Measurements from ENCODE around the gene RXRG.

The RXRG gene

DNA sequence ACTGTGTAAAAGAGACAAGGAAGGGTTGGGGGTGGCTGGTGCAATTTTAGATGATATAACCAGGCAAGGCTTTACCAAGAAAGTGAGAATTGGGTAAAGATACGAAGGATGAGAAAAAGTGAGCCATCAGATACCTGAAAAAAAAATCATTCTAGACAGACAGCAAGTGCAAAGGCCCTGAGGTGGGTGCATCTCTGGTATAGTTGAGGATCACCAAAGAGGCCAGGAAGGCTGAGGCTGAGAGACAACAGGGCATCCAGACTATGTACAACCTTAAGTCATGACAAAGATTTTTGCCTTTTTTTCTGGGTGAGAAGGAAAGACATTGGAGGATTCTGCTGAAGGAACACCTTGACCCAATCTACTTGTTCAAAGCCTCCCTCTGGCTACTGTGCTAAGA is 29.9 kb downstream of the RXRG start:
- DNase-seq (ENCODE audit: insufficient read length, low spot score) = no peak
- no peak for FAIRE-seq

DNA sequence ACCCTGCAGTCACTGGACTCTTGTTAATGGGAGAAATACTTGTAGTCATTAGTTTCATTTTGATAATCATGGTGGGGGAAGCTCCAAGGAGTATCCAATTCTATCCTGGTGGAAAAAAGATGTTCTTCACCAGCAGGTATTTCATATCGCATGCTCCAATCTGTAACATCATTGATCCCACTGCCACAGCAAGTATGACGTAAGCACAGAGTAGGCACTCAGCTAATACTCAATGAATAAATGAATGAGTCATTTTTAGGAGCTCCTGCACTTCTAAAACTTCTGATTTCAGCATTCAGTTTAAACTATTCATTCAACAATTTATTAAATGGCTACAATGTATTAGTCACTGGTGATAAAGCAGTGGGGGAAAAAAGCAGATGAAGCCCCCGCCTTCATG is 30.3 kb downstream of the RXRG start:
- DNase-seq (ENCODE audit: insufficient read length, low spot score) (no peak), FAIRE-seq (no peak)

DNA sequence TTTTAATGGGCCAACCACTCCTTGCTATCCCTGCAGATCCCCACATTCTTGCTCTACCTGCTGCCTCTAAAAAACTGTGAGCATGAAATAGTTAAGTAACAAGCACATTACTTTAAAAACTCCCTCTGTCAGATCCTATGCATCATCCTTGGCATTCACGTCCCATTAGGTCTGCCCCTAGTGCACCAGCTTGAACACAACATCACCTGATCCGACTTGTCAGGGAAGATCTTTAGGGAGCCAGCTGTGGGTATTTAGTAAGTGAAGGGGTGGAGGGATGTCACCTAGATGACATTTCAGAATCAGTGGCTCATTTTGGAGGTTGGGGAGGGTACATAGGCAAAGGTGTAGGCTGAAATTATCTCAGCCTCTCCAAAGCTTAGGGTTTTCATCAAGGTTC is 33.5 kb downstream of the RXRG start:
- no peak for FAIRE-seq
- DNase-seq (ENCODE audit: insufficient read length, low spot score) = no peak

DNA sequence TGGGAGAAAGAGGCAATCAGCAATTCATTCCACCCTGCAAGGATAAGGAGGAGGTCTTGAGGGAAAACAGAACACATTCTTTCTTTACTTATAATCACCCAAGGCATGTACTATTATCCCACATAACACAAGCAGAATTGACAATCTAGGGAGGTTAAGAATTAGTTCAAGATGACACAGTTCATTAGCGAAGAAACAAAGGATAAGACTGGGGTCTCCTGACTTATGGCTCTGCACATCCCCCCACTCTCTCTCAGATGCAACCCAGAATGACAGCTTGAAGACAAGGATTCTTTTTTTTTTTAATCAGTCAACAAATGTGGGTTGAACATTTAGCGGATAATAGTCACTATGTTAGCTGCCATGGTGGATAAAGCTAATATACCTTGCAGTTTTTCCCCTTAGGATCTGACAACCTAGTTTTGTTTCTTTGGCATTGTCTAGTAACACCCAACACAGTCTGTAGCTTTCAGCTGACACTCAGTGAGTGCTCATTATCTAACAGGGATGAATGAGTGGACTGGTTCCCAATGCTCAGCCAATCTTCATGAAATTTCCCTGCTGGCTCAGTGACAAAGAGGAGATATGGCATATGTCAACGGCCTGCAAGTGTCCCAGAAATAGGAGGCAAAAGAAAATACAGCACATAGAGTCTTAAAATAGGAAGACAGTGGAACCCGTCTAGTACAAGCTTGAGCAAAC is 35.1 kb downstream of the RXRG start:
- no peak for DNase-seq (ENCODE audit: insufficient read length, low spot score)
- no peak for FAIRE-seq

DNA sequence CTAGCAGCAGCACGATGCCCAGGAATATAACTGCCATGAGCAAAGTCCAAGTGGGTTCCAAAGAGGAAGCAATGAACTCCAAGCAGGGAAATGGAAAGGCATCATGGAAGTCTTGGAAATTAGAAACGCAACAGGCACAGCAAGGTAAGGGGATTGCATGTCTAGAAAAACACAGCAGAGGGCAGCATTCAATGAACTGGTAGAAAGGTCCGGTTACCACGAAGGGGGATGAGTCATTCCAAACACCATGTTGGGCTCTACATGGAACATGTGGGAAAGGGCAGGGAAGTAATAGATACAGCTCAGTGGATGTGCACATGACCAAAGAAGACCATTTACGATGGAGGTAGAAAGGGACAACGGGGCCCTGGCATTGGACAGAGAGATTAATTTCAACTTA is 36.4 kb downstream of the RXRG start:
- DNase-seq (ENCODE audit: insufficient read length, low spot score) (no peak), FAIRE-seq (peak; percentile 26)

DNA sequence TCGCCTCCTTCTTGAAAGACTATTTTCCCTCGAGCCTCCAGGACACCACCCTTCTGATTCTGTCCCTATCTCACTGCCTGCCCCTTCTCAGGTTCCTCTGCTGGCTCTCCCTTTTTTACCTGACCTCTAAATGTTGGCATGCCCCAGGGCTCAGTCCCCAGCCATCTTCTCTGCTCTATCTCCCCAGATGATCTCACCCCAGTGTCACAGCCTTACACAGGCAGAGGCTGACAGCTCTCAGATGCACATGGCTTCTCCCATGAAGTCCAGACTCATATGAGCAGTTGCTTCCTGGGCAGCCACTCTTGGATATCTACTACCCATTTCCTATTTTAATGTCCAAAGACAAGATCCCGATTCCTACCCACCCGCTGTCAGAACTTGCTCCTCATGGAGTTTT is 37.5 kb downstream of the RXRG start:
- FAIRE-seq = no peak
- no peak for DNase-seq (ENCODE audit: insufficient read length, low spot score)

DNA sequence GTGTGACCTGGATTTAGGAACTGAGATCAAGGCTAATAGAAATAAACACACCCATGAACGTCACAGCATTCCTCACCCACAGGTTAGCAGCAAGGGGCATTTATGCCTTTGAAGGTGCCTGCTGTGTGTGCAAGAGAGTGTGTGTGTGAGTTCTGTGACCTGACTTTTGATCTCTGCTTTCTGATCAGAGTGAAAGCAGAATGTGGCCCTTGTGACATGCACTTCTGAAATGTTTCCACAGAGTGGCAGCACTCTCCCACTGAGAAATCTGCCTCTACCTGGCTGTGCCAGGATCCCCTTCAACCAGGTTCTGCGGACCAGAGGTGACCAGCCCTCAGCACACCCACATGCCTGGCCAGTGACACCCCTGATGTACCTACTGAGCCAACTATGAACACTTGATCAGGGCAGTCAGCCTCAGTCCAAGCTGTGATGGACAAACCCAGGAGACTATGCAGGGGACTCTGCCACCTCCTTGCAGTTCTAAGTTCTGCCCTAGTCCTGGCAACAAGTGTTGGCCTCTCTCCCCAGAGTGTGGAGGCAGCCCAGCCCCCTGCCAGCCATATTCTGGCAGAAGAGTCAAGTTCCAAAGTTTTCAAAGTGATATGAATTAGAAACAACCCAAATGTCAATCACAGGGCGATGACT is 41.0 kb downstream of the RXRG start:
- FAIRE-seq (peak; percentile 47), DNase-seq (ENCODE audit: insufficient read length, low spot score) (peak; percentile 14)

DNA sequence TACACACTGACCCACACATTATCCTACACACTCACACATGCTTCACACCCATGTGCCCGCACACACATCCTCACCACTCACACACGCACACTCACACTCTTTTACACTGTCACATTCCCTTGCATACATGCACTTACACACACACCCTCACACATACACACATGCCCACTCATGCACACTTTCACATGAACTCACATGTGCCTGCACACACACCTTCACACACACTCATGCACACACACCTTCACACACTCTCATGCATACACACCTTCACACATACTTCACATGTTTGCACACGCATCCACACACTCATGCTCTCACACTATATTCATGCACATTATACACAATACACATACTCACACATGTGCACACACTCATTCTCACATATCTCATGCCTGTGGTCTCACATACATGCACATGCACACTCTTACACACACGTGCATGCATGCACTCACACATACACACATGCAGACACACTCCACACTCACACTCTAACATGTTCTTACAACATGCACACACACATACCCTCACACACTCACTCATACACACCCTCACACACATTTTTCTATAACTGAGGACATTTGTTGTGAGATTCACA is 42.3 kb downstream of the RXRG start:
- no peak for FAIRE-seq
- no peak for DNase-seq (ENCODE audit: insufficient read length, low spot score)

DNA sequence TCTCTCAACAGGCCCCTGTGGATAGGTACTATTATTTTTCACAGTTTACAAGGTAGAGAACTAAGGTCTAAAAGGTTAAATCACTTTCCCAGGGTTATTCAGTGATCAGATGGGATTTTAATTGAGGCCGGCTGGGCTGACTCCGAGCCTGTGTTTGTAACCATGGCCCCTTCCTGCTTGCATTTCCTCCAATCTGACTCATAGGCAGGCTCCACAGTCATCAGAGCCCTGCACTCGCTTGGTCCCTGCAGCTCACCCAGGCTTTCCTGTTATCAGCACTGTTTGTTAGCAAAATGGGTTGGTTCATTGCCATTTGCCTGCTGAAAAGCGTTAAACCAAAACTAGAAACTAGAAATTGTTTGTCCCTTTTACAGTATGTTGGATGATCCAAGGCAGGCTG is 47.0 kb downstream of the RXRG start:
- DNase-seq (ENCODE audit: insufficient read length, low spot score) (no peak), FAIRE-seq (no peak)

DNA sequence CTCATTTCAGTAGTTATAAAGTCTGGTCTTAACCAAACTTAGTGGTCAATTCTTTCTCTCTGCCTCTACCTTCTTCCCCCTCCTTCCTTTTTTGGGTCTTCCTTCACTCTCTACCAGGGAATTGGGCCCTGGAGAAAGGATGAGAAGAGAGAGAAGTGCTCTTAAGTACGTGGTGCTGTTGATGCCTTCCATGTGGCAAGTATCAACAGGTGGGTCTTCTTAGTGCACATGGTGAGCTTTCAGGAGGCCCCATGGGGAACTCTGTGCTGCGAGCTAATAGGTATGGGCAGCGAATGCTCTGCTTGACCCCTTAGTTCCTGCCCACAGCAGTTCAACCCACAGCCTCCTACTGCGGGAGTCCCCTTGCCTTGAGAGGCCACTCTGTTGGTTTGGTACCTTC is 49.0 kb downstream of the RXRG start:
- FAIRE-seq (no peak), DNase-seq (ENCODE audit: insufficient read length, low spot score) (no peak)

DNA sequence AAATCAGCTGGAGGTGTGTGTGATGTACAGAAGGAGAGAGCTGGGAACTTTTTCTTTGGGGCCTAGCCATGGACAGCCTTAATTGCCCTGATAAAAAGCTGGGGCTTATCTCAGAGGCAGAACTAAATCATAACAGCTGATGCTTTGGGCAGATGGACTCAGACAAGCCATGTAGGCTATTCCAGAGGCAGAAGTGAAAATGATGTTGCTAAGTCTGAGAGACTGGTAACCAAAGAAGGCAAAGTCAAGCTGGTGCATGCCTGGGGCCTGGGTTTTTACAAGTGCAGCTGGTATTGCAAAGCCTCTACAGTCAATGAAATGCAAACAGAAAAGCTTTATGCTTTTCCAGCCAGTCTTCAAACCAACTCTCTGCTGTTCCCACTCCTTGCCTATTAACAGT is 49.4 kb downstream of the RXRG start:
- no peak for DNase-seq (ENCODE audit: insufficient read length, low spot score)
- FAIRE-seq = no peak

DNA sequence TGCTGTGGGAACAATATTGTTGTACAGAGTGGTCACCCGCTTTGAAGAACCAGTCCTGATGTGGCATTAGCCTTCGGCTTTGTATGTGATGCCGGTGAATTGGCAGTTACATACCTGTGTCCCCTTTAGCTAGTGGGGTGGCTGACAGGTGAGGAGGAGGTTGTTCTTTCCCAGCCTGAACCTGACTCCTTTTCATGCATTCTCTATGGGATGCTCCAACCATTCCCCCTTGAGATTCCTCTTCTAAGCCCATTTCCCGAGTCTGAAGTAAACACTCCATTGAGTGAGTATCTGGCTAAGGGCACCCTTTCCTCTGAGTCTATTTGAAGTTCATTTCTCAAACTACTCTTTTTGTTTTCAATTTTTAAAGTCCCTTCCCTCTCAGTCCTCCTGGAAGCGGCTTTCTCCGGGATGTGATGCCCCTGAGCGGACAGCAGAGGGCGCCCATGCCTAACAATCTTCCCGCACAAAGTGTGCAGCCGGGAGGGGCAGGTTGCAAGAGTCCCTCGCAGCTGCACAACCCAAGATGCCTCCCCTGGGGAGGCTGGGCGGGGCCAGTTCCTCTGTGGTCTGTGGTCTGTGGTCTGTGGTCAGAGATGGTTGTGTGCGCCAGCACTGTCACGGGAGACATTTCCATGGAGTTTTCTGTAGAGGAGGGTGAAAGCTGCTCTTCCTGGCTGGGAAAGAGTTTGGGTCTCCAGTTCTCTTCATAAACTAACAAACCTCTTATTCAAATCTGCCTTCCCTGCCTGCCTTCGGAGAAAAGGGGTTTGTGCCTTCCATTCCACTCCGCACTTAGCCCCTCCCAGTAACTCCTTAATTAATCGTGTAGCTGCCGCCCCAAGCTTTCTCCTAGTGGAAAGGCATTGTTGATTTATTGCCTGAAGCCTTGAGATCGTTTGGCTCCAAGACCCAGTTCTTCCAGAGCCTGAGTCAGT is 52.0 kb downstream of the RXRG start:
- peak; percentile 95 for FAIRE-seq
- DNase-seq (ENCODE audit: insufficient read length, low spot score) = peak; percentile 87

DNA sequence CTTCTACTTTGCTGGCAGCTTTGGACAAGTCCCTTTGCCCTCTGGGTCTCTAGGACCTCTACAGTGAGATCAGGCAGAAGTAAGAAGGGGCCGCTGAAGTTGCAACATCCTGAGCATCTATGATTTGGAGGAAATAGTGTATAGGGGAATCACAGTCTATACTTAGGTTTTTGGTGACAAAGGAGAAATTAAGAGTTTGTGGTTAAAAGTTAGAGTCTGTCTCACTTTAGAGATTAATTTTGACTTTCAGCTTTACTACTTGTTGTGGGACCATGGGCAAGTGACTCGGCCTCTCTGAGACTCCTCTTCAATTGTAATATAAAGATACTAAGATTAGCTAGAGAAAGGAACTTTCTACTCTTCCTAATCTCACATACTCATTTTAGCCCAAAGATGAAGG is 55.3 kb downstream of the RXRG start:
- no peak for DNase-seq (ENCODE audit: insufficient read length, low spot score)
- no peak for FAIRE-seq

DNA sequence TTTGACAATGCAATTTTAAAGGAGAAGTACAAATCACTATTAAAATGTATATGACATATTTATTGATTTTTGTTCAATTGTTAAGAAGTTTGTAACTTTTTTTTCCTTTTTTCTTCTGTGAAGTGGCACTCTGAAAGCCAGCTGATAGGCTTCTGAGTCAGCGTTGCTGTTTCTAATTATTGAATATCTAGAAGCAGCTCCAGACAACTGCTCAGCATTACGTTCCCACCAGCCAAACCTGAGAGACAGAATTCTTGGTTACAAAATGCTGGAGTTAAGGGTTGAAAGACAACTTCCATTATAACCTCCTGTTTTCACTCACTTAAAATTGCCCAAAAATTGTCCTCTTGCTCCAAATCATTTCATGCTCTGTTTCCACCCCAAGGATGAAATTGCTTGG is 57.0 kb downstream of the RXRG start:
- DNase-seq (ENCODE audit: insufficient read length, low spot score) = no peak
- FAIRE-seq = no peak

DNA sequence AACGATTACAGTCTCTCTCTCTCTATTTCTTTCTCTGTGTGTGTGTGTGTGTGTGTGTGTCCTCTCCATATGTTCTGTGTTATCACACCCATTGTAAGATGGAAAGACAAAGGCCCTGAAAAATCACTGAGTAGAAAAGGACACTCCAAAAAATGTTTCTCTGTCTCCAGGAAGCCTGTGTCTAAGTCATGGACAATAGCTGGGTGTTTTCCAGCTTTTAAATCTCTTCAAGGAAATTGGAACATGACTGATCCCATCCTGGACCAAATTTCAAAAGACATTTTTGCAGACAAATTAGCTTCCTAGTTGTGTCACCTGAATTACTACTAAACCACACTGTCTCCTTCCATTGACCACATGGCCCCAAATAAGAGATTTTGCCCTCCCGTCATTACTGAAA is 57.4 kb downstream of the RXRG start:
- DNase-seq (ENCODE audit: insufficient read length, low spot score) (no peak), FAIRE-seq (no peak)

DNA sequence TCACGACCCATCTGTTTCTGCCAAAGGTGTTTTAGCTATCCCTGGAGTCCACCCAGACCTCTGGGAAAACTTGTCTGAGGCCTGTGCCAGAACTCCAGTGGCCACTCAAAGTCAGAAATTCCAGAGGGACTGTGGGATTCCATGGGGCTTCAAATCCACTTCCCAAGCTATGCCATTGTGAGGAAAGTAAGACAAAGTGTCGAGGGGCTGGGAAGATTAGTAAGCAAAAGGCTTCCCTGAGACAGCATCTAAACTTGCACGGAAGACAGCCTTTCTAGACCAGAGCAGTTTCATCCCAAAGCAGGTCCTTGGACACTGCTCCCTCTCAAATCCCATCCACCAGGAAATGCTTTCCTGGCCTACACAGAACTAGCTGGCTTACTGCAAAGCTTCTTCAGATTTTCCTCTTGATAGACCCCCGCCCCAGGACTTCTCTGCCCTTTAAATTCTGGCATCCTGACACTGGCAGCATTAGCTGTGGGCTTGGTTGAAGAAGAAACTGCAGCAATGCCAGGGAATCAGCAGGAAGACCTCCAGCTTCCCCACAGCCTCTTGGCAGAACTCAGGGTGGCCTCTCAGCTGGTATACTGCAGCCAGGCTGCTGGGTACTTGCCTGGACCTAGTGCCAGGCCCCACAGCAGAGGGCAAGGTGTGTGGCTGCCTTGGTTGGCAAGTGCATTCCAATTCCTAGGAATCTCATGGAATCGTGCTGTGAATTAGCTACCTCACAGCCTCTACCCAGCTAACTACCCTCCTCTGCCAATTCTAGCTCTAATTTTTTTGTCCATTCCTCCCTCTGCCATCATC is 61.1 kb downstream of the RXRG start:
- DNase-seq (ENCODE audit: insufficient read length, low spot score) = no peak
- FAIRE-seq = no peak

DNA sequence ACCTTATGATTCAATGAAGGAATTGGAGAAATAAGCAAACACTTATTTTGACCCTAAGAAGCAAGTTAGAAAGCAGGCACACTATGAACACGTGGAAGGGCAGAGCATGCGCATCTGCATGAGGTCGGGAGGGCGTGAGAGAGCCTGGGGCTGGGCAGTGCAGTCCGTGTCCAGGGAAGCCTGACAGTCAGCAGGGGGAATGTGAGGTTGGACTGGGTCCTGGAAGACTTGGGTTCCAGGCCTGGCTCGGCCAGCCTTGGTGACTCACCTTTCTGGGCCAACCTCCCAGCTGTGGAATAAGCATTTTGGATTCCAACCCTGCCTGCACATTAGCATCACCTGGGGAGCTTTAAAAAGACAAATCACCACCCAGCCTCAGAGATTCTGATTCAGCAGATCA is 61.9 kb downstream of the RXRG start:
- FAIRE-seq = no peak
- no peak for DNase-seq (ENCODE audit: insufficient read length, low spot score)

DNA sequence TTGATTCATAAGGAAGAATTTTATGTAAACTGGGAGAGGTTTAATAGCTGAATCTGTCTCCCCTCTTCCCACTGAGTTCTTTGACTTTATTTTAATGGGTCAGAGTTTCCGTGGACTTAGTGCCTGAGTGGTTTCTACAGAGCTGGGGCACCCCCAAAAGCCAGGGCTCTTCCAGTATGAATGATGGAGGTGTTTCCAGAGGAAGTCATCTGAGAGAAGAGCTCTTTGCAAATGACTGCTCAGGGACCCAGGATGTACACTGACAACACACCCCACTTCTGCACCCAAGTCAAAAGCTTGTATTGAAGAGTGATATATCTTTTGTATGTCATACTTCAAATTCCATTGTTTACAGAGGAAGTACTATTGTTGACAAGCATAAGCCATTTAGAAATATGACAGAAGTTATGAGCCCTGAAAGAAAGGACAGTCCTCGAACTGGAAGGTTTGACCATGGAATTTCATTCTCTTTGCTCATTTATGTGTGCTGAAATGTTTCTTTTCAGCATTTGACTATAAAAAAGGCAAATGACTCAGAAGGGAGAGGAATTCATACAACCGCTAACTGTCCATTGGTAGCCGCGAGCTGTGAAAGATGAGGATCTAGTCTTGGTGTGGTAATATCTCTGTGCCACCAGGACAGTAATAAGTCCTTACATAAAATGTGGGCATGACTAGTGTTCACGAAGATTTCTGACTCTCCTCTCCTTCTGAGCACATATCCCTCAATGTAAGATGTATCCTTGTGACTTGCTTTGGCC is 63.0 kb downstream of the RXRG start:
- FAIRE-seq (no peak), DNase-seq (ENCODE audit: insufficient read length, low spot score) (no peak)

DNA sequence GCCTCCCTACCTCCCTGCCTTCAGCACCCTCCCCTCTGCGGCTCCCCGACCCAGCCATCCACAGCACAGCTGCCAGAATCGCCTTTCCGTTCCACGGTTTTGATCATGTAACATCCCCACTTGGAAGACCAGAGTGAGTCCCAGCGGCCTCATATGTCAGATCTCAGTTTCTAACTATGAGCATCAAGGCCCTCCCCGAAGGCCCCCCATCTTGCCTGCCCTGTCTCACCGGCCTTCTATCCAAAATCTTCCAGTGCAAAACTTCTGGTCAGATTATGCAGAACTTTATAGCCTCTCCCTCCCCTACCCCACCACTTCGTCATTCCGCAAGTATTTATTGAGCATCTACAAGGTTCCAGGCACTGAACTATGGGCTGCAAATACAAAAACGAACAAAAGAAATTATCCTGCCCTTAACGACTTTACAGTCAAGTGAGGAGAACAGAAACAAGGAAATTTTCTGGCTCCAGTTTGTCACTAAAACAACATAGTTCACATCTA is 68.1 kb downstream of the RXRG start:
- DNase-seq (ENCODE audit: insufficient read length, low spot score) = no peak
- FAIRE-seq = peak; percentile 11
